ENCODE data around the gene EML4.

The EML4 gene

DNA sequence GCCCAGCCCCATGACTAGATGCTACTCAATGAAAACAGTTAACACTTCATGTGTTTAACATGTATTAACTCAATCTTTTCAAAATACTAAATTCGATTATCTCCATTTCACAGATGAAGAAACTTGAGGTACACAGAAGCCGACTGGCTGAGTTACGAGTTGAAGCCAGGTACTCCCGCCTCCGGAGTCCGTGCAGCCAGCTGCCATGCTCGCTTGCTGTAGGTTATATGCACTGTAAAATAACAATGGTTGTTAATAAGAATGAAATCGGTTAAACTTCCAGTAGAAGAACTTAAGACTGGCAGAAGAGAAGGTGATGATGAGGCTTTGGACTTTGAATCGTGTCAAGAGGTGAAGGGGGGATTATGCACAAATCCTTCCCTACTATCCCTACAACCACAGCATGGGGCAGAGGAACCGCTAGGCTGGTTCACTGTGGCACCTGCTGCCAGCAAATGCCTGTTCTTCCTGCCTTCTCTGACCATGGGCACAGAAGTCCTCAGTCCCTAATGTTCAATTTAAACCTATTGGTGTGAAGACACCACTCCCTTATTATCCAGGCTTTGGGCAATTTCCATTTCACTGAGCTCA, 166.5 kb downstream of the EML4 start:
- no peaks in the 10 kb centered on the region for H3K36me3 ChIP-seq (ENCODE audit: control insufficient read depth, insufficient read depth, low read length)

DNA sequence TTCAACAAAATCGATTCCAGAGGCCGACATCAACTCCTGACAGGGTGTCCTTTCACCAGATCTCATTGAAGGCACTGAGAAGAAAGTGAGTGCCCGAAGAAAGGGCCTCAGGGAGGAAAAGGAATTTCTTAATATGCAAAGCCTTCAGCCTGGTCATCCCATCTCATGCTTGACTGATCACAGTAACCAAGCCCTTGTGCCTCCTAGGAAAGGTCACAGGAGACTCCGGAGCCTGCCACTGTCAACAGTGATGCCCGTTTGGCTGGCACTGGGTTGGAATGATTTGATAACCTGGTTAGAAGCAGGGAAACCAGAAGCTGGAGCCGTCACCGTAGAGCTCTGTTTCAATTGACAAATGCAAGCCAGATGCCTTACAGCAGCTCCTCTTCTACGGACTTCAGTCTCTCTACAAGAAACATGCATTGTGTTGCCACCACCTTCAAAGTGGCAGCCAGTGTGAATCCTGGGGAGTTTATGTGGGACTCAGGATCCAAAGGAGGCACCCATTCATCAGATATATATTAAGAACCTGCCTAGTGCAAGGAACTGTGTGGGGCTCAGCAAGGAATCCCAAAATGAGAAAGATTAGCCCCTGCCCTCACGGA, 167.3 kb downstream of the EML4 start:
- Histone ChIP-seq H3K36me3 (ENCODE audit: control insufficient read depth, insufficient read depth, low read length) (no peaks in the 10 kb centered on the region), H3K9me3 (ENCODE audit: control insufficient read depth, low read length) (no peaks in the 10 kb centered on the region), H3K27me3 (ENCODE audit: control insufficient read depth, insufficient read depth, low read length) (no peaks in the 10 kb centered on the region), H3K4me1 (peaks cover 11% of the 10 kb centered on the region), H2AFZ (no peak overlapping the region), H3K4me3 (ENCODE audit: low read depth, low read length) (no peak overlapping the region), H3K4me2 (ENCODE audit: low read length) (no peak overlapping the region), H3K27ac (no peak overlapping the region), H3K79me2 (peaks cover 4% of the 10 kb centered on the region), H3K9ac (no peak overlapping the region)
- TF ChIP-seq, protein P1, sequence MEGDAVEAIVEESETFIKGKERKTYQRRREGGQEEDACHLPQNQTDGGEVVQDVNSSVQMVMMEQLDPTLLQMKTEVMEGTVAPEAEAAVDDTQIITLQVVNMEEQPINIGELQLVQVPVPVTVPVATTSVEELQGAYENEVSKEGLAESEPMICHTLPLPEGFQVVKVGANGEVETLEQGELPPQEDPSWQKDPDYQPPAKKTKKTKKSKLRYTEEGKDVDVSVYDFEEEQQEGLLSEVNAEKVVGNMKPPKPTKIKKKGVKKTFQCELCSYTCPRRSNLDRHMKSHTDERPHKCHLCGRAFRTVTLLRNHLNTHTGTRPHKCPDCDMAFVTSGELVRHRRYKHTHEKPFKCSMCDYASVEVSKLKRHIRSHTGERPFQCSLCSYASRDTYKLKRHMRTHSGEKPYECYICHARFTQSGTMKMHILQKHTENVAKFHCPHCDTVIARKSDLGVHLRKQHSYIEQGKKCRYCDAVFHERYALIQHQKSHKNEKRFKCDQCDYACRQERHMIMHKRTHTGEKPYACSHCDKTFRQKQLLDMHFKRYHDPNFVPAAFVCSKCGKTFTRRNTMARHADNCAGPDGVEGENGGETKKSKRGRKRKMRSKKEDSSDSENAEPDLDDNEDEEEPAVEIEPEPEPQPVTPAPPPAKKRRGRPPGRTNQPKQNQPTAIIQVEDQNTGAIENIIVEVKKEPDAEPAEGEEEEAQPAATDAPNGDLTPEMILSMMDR (IDR thresholded peaks at IDR 0.05) = no peak

More for the DNA sequence above, 166.5 kb downstream of the EML4 start:
- Histone ChIP-seq H3K27ac (no peak overlapping the region), H3K79me2 (no peaks in the 10 kb centered on the region), H3K27me3 (ENCODE audit: control insufficient read depth, insufficient read depth, low read length) (no peaks in the 10 kb centered on the region), H3K4me1 (peaks cover 12% of the 10 kb centered on the region), H2AFZ (no peak overlapping the region), H3K9ac (no peak overlapping the region), H3K4me3 (ENCODE audit: low read depth, low read length) (no peak overlapping the region), H3K4me2 (ENCODE audit: low read length) (no peak overlapping the region), H3K9me3 (ENCODE audit: control insufficient read depth, low read length) (no peaks in the 10 kb centered on the region)
- TF ChIP-seq, protein P1 (IDR thresholded peaks at IDR 0.05) = no peak

DNA sequence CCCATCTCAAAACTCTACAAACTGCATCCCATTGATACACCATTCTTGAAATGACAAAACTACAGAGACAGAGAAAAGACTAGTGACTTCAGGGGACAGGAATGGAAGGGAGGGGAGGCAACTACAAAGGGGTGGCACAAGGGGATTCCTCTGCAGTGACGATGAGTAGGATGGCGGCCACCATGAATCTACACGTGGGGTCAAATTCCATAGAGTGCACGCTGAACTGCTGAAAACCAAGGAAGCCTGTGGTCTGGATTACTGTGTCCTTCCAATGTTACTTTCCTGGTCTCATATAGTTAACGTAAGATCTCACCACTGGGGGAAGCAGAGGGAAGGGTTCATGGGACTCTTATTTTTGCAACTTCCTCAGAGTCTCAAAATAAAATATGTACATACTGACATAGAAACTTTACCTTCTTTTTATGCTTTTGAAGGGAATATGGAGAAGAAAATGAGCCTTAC, 168.2 kb downstream of the EML4 start:
- no peak overlapping the region for H3K4me3 ChIP-seq (ENCODE audit: low read depth, low read length)
- no peak overlapping the region for H2AFZ ChIP-seq
- no peak overlapping the region for H3K27ac ChIP-seq
- TF ChIP-seq, protein P1 (IDR thresholded peaks at IDR 0.05) = no peak
- H3K27me3 ChIP-seq (ENCODE audit: control insufficient read depth, insufficient read depth, low read length) = no peaks in the 10 kb centered on the region
- peaks cover 5% of the 10 kb centered on the region for H3K79me2 ChIP-seq
- H3K4me2 ChIP-seq (ENCODE audit: low read length) = no peak overlapping the region
- no peaks in the 10 kb centered on the region for H3K9me3 ChIP-seq (ENCODE audit: control insufficient read depth, low read length)
- no peak overlapping the region for H3K9ac ChIP-seq
- peaks cover 15% of the 10 kb centered on the region for H3K4me1 ChIP-seq
- H3K36me3 ChIP-seq (ENCODE audit: control insufficient read depth, insufficient read depth, low read length) = no peaks in the 10 kb centered on the region

DNA sequence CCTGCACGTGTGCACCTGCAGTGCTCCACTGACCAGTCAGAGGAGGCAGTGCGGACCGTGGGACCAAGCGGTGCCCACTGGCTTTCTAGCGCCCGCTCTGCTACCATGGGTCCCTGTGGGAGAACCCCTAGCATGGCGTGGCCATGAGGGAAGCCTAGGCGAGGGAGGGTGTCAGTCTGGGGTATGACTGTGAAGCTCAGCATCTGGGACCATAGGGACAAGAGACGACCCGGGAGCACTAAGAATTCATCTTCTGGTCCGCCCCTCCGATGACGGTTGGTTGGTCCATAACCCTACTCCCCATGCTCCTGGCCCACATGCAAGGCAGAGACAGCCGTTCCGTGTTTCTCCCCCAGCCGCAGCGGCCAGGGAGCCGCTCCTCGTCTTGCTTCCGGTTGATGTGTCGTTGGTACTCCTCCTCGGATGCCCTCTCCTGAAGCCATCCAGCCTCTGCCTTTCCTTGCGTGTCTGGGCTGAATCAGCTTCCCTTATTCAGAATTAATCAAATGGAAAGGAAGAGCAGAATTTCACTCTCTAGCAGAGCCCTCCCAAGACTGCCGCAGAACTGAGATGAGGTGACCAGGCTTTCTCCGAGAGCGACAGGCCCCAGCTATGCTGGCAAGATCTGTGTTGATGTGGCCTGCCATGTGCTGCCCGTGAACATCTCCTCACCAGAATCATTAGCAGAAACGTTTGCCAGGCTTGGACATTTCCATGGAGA, 168.9 kb downstream of the EML4 start:
- Histone ChIP-seq H3K9me3 (ENCODE audit: control insufficient read depth, low read length) (no peaks in the 10 kb centered on the region), H3K9ac (no peak overlapping the region), H2AFZ (no peak overlapping the region), H3K27ac (no peak overlapping the region), H3K4me1 (peaks cover 20% of the 10 kb centered on the region), H3K36me3 (ENCODE audit: control insufficient read depth, insufficient read depth, low read length) (no peaks in the 10 kb centered on the region), H3K27me3 (ENCODE audit: control insufficient read depth, insufficient read depth, low read length) (no peaks in the 10 kb centered on the region), H3K79me2 (peaks cover 5% of the 10 kb centered on the region), H3K4me2 (ENCODE audit: low read length) (no peak overlapping the region), H3K4me3 (ENCODE audit: low read depth, low read length) (no peak overlapping the region)
- TF ChIP-seq, protein P1 (IDR thresholded peaks at IDR 0.05) = no peak
